HS-27A (cell line): ENCODE data around the gene GSTA4.
"Not testable (repeated sequence)": the region's sequence is repeated elsewhere in the genome, so short reads cannot be mapped to it uniquely, and the experiment has no call there.

Experiments used
- DNase-seq: peaks from one replicate; pipeline ENCODE4 v3.0.0-alpha.2; 2012; ENCODE audit warnings: low read depth, missing footprints

GSTA4 gene

DNA sequence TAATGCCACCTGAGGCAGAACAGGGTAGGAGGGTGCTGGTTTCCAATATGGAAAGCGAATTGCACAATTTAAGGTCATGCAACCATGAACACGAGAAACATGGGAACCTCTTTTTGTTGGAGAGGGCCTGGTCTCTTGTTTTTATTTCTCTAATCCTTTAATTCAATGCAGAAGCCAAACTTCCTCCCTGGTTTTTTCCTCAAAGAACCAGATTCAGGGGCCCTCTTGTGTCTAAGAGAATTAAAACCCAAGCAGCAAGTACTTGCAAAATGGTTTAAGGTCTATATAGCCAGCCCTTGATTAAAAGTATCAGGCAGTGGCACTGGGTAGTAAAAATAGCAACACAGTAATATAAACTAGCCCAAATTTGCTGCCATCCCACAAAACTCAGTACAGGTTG is 19.5 kb downstream of the GSTA4 start:
- no peak for DNase-seq

DNA sequence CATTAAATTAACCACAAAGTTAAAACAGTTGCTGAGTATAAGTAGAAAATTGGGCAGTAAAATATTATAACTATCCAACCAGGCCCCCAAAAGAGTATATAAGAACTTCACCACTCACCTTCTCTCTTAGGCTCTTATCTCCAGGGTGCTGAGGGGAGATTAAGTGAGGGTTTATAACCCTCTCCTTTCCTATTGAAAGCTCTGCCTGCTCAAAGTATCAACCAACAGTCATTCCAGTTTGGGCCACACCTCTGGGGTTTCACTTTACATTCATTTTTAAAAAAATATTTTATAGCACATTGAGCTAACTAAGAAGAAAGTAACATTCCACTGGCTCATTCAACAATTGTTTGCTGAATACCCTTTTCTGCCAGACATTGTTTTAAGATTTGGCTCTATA is 22.1 kb downstream of the GSTA4 start:
- DNase-seq = no peak

GRCh38 chr6:52969359-52969758 is 25.7 kb downstream of the GSTA4 start:
- DNase-seq = no peak

- no peak for DNase-seq
Measured at GRCh38 chr6:52966101-52966500, 29.0 kb downstream of the GSTA4 start.

DNA sequence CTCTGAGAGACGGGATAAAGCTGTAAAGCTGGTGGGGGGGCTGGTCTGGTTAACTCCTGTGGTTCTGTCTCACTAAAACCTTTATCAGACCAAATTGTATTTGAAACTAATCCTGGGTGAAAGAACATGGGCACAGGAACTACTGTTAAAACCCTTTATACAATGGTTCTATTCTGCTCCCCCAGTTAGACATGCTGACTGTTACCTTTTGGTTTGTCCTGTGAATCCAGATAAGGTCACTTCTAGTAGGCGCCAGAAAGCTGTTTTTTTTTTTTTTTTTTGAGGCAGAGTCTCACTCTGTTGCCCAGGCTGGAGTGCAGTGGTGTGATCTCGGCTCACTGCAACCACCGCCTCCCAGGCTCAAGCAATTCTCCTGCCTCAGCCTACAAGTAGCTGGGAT is 29.7 kb downstream of the GSTA4 start:
- no peak for DNase-seq

- no peak for DNase-seq
Measured at GRCh38 chr6:52964318-52964717, 30.8 kb downstream of the GSTA4 start.

GRCh38 chr6:52962701-52963100 is 32.4 kb downstream of the GSTA4 start:
- DNase-seq = no peak

GRCh38 chr6:52961022-52961421 is 34.1 kb downstream of the GSTA4 start:
- DNase-seq = not testable (repeated sequence)

GRCh38 chr6:52960211-52960610 is 34.9 kb downstream of the GSTA4 start:
- not testable (repeated sequence) for DNase-seq

DNA sequence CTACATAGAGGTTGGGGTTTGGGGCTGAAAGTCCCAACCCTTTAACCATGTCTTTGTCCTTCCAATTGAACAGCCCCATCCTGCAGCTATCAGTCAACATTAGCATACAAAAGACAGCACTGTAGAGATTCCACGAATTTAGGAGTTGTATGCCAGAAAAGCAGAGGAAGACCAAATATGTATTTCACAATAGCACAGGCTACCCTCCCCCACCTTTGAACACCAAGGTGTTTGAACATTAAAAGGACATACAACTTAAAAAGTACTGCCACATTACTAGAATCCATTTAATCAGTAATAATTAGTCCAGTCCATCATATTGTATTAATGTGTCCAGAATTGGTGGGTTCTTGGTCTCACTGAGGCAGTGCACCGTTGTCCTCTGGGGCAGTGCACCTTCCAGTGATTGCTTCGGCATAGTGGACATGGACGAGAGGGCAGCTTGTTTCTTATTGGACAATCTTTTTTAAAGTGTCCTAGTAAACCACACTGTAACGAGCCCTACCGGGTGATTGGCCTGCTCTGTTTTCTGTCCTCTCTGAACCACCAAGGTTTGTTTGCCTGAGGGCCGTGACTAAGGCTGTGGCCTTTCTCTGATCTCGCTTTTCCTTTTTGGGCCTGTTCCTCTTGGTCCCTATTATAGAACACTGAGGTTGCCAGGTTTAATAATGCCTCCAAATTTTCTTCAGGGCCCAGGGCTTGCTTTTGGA is 36.4 kb downstream of the GSTA4 start:
- DNase-seq = no peak

DNA sequence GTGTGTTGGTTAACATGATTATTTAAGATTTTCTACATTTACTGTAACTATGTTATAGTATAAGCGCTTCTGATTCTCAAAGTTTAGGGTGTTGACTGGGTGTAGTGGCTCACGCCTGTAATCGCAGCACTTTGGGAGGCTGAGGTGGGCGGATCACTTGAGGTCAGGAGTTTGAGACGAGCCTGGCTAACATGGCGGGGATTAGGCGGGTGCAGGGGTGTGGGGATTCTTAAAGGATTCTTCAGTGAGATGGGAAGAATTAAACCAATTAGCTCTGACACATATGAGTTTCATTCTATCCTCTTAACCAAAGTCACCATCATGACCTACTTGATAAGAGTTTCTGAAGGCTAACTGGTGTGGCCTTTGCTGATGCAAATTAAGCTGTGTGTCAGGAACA is 39.2 kb downstream of the GSTA4 start:
- DNase-seq = no peak

GRCh38 chr6:52953911-52954839 is 40.9 kb downstream of the GSTA4 start:
- no peak for DNase-seq

GRCh38 chr6:52946306-52946705 is 48.8 kb downstream of the GSTA4 start:
- DNase-seq = no peak

- DNase-seq = not testable (repeated sequence)
Measured at GRCh38 chr6:52942821-52943220, 52.3 kb downstream of the GSTA4 start.

GRCh38 chr6:52942221-52942620 is 52.9 kb downstream of the GSTA4 start:
- DNase-seq = no peak

GRCh38 chr6:52937908-52938307 is 57.2 kb downstream of the GSTA4 start:
- no peak for DNase-seq

DNA sequence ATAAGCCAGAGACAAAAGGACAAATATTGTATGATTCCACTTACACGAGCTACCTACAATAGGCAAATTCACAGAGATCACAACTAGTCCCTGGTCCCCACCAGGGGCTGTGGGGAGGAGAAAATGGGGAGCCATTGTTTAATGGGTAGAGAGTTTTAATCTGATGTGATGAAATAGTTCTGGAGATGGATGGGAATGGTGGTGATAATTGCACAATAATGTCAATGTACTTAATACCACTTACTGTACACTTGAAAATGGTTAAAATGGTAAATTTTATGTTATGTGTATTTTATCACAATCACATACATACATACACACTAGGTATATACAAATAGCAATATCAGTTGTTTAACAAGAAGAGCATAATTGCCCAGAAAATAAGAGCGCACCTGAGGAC is 61.3 kb downstream of the GSTA4 start:
- DNase-seq = no peak

GRCh38 chr6:52931351-52931750 is 63.7 kb downstream of the GSTA4 start:
- DNase-seq = no peak

GRCh38 chr6:52929321-52930164 is 65.5 kb downstream of the GSTA4 start:
- peak; percentile 15 for DNase-seq
